ENCODE data around the gene ATF6. TPM values are rescaled to one million over a fixed set of nuclear protein-coding genes. Genes with fewer than 3 reads are reported as not detected.

ATF6 gene
- total and polyA plus RNA-seq, 2 donors (not counting 1 experiment from before 2014, with no cell fraction given) = 5.7 to 26.6 TPM

- Mint-ChIP-seq H3K4me1 (no peaks in the 10 kb centered on the region), H3K27me3 (peaks cover 16% of the 10 kb centered on the region), H3K27ac (no peak overlapping the region), H3K4me3 (no peak overlapping the region), H3K9me3 (ENCODE audit: insufficient read depth) (no peaks in the 10 kb centered on the region)
- DNase-seq (no peak), ATAC-seq (ENCODE audit: low read depth) (no peak)
- H4K20me1 ChIP-seq (ENCODE audit: control insufficient read depth, insufficient read depth, low read length, poor library complexity, severe bottlenecking) = no peaks in the 10 kb centered on the region
- H3K4me2 ChIP-seq (replicated peaks; ENCODE audit: low read depth, low read length, poor library complexity, severe bottlenecking) = no peak overlapping the region
- H3K79me2 ChIP-seq (ENCODE audit: control insufficient read depth, insufficient read depth, low read length) = no peaks in the 10 kb centered on the region
- H3K36me3 ChIP-seq (replicated peaks in 1 of 2; ENCODE audit: control extremely low read depth in 1 of 2, control insufficient read depth in 1 of 2, extremely low read depth in 1 of 2, insufficient read depth in 2 of 2, low read length in 1 of 2) = no peaks in the 10 kb centered on the region
- CTCF ChIA-PET = no interaction called here
- no peak overlapping the region for H2AFZ ChIP-seq (ENCODE audit: insufficient read depth, low read depth, low read length, poor library complexity, severe bottlenecking)
- intact Hi-C loops (cut with micrococcal nuclease) = no loop called here
- 98% methylated on average over 5 of the region's 5 CpGs for WGBS (ENCODE audit: insufficient coverage)
- no peaks in the 10 kb centered on the region for H3K4me1 ChIP-seq (ENCODE audit: control insufficient read depth in 2 of 2, insufficient read depth in 2 of 2, low read length in 2 of 2)
- POLR2A ChIA-PET = no interaction called here
- H3K27ac ChIP-seq (ENCODE audit: low read length in 2 of 2) = no peak overlapping the region
- TF ChIP-seq EZH2 (IDR thresholded peaks at IDR 0.05; ENCODE audit: borderline replicate concordance, insufficient read depth, low read depth, low read length, poor library complexity, severe bottlenecking) (no peak), CTCF (IDR thresholded peaks at IDR 0.05) (no peak)
- no peaks in the 10 kb centered on the region for H3K27me3 ChIP-seq (replicated peaks in 1 of 4; ENCODE audit: control extremely low read depth in 1 of 4, control insufficient read depth in 3 of 4, insufficient read depth in 4 of 4, low read length in 3 of 4)
- no peak overlapping the region for H3K4me3 ChIP-seq (ENCODE audit: control extremely low read depth in 1 of 5, extremely low read depth in 1 of 5, insufficient read depth in 1 of 5, low read depth in 2 of 5, low read length in 4 of 5)
- H3K9me3 ChIP-seq (ENCODE audit: control extremely low read depth in 1 of 3, control insufficient read depth in 2 of 3, insufficient read depth in 1 of 3, low read length in 2 of 3) = no peaks in the 10 kb centered on the region
- H3K9ac ChIP-seq (ENCODE audit: low read length) = no peak overlapping the region
These were observed 232.7 kb downstream of the ATF6 start for GRCh38 chr1:161998811-161999210.

GRCh38 chr1:161999301-162000052, 233.4 kb downstream of the ATF6 start:
- Histone ChIP-seq H2AFZ (ENCODE audit: insufficient read depth, low read depth, low read length, poor library complexity, severe bottlenecking) (no peak overlapping the region), H3K4me1 (ENCODE audit: control insufficient read depth in 2 of 2, insufficient read depth in 2 of 2, low read length in 2 of 2) (no peaks in the 10 kb centered on the region), H3K79me2 (ENCODE audit: control insufficient read depth, insufficient read depth, low read length) (no peaks in the 10 kb centered on the region), H4K20me1 (ENCODE audit: control insufficient read depth, insufficient read depth, low read length, poor library complexity, severe bottlenecking) (no peaks in the 10 kb centered on the region), H3K9me3 (ENCODE audit: control extremely low read depth in 1 of 3, control insufficient read depth in 2 of 3, insufficient read depth in 1 of 3, low read length in 2 of 3) (no peaks in the 10 kb centered on the region), H3K36me3 (replicated peaks in 1 of 2; ENCODE audit: control extremely low read depth in 1 of 2, control insufficient read depth in 1 of 2, extremely low read depth in 1 of 2, insufficient read depth in 2 of 2, low read length in 1 of 2) (no peaks in the 10 kb centered on the region), H3K27me3 (replicated peaks in 1 of 4; ENCODE audit: control extremely low read depth in 1 of 4, control insufficient read depth in 3 of 4, insufficient read depth in 4 of 4, low read length in 3 of 4) (no peaks in the 10 kb centered on the region), H3K27ac (ENCODE audit: low read length in 2 of 2) (no peak overlapping the region), H3K4me2 (replicated peaks; ENCODE audit: low read depth, low read length, poor library complexity, severe bottlenecking) (no peak overlapping the region), H3K9ac (ENCODE audit: low read length) (no peak overlapping the region), H3K4me3 (ENCODE audit: control extremely low read depth in 1 of 5, extremely low read depth in 1 of 5, insufficient read depth in 1 of 5, low read depth in 2 of 5, low read length in 4 of 5) (no peak overlapping the region)
- intact Hi-C loops (cut with micrococcal nuclease) = no loop called here
- Mint-ChIP-seq H3K27me3 (peaks cover 18% of the 10 kb centered on the region), H3K4me3 (no peak overlapping the region), H3K4me1 (no peaks in the 10 kb centered on the region), H3K9me3 (ENCODE audit: insufficient read depth) (no peaks in the 10 kb centered on the region), H3K27ac (no peak overlapping the region)
- TF ChIP-seq EZH2 (IDR thresholded peaks at IDR 0.05; ENCODE audit: borderline replicate concordance, insufficient read depth, low read depth, low read length, poor library complexity, severe bottlenecking) (no peak), CTCF (IDR thresholded peaks at IDR 0.05) (no peak)
- no peak for DNase-seq
- no peak for ATAC-seq (ENCODE audit: low read depth)
- ChIA-PET POLR2A (no interaction called here), CTCF (no interaction called here)
- 76% methylated on average over 6 of the region's 8 CpGs for WGBS (ENCODE audit: insufficient coverage)
